ENCODE results near the gene PRORP. TPM values are rescaled to one million over a fixed set of nuclear protein-coding genes. Genes with fewer than 3 reads are reported as not detected.
A peak's percentile ranks its signal among the peaks of the same experiment; 100 is the strongest.

PRORP gene
- total and polyA plus RNA-seq, 2 of the 13 experiments (the other 11 are each of a cell fraction or from before 2014, with no cell fraction given): 48.9 to 88.7 TPM

- no peak for TF ChIP-seq RFX3 (CRISPR knock-in tag; IDR thresholded peaks at IDR 0.05)
- no peak for TF ChIP-seq KLF12 (CRISPR knock-in tag; IDR thresholded peaks at IDR 0.05; ENCODE audit: borderline replicate concordance)
- TF ChIP-seq POLR2AphosphoS5 (IDR thresholded peaks at IDR 0.05; ENCODE audit: low read depth, low read length): no peak
- TF ChIP-seq IKZF1 (IDR thresholded peaks at IDR 0.05): no peak
- no peak for TF ChIP-seq SOX13 (IDR thresholded peaks at IDR 0.05)
- TF ChIP-seq SOX13 (CRISPR knock-in tag; conservative IDR thresholded peaks at IDR 0.05 in 1 of 2, IDR thresholded peaks at IDR 0.05 in 1 of 2): peak in 1 of 2 experiments; percentile 61; a peak in 2 of 4 replicates
- TF ChIP-seq RBM39 (IDR thresholded peaks at IDR 0.05; ENCODE audit: low read depth, low read length, poor library complexity, severe bottlenecking): no peak
- 0 out of 2 replicates have a peak, but pooled peaks have one; percentile 18 for TF ChIP-seq FOXA3 (CRISPR knock-in tag; IDR thresholded peaks at IDR 0.05)
- TF ChIP-seq HCFC1 (IDR thresholded peaks at IDR 0.05; ENCODE audit: low read depth, low read length): no peak
- no peak for TF ChIP-seq CHD2 (IDR thresholded peaks at IDR 0.05; ENCODE audit: low read depth, low read length)
- TF ChIP-seq RNF219 (CRISPR knock-in tag; IDR thresholded peaks at IDR 0.05): no peak
- TF ChIP-seq ZKSCAN8 (CRISPR knock-in tag; IDR thresholded peaks at IDR 0.05; ENCODE audit: borderline replicate concordance): no peak
- no peak for TF ChIP-seq CAMTA2 (CRISPR knock-in tag; IDR thresholded peaks at IDR 0.05; ENCODE audit: borderline replicate concordance)
- TF ChIP-seq BORCS8-MEF2B (CRISPR knock-in tag; IDR thresholded peaks at IDR 0.05): no peak
- no peak for TF ChIP-seq AKNA (CRISPR knock-in tag; IDR thresholded peaks at IDR 0.05; ENCODE audit: borderline replicate concordance)
- no peak for TF ChIP-seq CEBPB (IDR thresholded peaks at IDR 0.05; ENCODE audit: borderline replicate concordance, low read depth, low read length)
- TF ChIP-seq RARA (CRISPR knock-in tag; IDR thresholded peaks at IDR 0.05): peak; percentile 65
- no peak for TF ChIP-seq PHF8 (CRISPR knock-in tag; IDR thresholded peaks at IDR 0.05)
- TF ChIP-seq ARID5B (CRISPR knock-in tag; IDR thresholded peaks at IDR 0.05): peak; percentile 73
- no peak for TF ChIP-seq ARNT2 (CRISPR knock-in tag; IDR thresholded peaks at IDR 0.05; ENCODE audit: low read depth)
- no peak for TF ChIP-seq ZNF580 (CRISPR knock-in tag; IDR thresholded peaks at IDR 0.05; ENCODE audit: borderline replicate concordance, low read depth)
These were observed 44.3 kb upstream of the PRORP start (continued) for GRCh38 chr14:35078082-35078481.

Data from HepG2 (cell line).